ENCODE measurements around the gene ARMH1.

DNA sequence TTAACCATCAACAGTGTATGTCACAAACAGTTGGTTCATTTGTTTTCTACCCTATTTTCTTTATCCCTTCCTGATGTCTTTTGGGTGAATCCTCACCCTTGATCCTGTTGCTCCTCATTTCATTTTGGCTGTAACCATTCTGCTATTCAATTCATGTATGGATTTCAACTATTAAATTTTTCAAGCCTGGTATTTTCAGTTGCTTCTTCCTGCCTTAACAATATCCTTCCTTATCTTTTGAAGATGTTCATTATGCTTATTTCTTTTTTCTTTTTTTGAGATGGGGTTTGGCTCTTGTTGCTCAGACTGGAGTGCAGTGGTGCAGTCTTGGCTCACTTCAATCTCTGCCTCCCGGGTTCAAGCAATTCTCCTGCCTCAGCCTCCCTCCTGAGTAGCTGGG lies 59.3 kb downstream of the ARMH1 start:
- TF ChIP-seq, protein P1, sequence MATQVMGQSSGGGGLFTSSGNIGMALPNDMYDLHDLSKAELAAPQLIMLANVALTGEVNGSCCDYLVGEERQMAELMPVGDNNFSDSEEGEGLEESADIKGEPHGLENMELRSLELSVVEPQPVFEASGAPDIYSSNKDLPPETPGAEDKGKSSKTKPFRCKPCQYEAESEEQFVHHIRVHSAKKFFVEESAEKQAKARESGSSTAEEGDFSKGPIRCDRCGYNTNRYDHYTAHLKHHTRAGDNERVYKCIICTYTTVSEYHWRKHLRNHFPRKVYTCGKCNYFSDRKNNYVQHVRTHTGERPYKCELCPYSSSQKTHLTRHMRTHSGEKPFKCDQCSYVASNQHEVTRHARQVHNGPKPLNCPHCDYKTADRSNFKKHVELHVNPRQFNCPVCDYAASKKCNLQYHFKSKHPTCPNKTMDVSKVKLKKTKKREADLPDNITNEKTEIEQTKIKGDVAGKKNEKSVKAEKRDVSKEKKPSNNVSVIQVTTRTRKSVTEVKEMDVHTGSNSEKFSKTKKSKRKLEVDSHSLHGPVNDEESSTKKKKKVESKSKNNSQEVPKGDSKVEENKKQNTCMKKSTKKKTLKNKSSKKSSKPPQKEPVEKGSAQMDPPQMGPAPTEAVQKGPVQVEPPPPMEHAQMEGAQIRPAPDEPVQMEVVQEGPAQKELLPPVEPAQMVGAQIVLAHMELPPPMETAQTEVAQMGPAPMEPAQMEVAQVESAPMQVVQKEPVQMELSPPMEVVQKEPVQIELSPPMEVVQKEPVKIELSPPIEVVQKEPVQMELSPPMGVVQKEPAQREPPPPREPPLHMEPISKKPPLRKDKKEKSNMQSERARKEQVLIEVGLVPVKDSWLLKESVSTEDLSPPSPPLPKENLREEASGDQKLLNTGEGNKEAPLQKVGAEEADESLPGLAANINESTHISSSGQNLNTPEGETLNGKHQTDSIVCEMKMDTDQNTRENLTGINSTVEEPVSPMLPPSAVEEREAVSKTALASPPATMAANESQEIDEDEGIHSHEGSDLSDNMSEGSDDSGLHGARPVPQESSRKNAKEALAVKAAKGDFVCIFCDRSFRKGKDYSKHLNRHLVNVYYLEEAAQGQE (IDR thresholded peaks at IDR 0.05; ENCODE audit: low read depth), result no peak
- no peak for TF ChIP-seq CEBPB (IDR thresholded peaks at IDR 0.05)
- TF ChIP-seq NFIC (IDR thresholded peaks at IDR 0.05), result no peak
- TF ChIP-seq, protein P2, sequence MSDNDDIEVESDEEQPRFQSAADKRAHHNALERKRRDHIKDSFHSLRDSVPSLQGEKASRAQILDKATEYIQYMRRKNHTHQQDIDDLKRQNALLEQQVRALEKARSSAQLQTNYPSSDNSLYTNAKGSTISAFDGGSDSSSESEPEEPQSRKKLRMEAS (IDR thresholded peaks at IDR 0.05), result no peak
- TF ChIP-seq TCF12 (IDR thresholded peaks at IDR 0.05; ENCODE audit: low read depth), result no peak
- TF ChIP-seq EP300 (IDR thresholded peaks at IDR 0.05; ENCODE audit: borderline replicate concordance), result no peak
- TF ChIP-seq CREB1 (IDR thresholded peaks at IDR 0.05; ENCODE audit: low read depth), result no peak
